Limb (tissue), 2 donors: ENCODE results near the gene CEACAM19.
"Not testable (repeated sequence)": the region's sequence is repeated elsewhere in the genome, so short reads cannot be mapped to it uniquely, and the experiment has no call there.

Source experiments
- DNase-seq, 2 donors: peaks; one replicate each; pipeline ENCODE4 v3.0.0-alpha.2; 2016; ENCODE audit errors: extremely low spot score in 2 of 2

Gene CEACAM19

GRCh38 chr19:44700547-44700946 is 29.3 kb downstream of the CEACAM19 start:
- DNase-seq = no peak

- DNase-seq = no peak
These were observed 29.9 kb downstream of the CEACAM19 start for GRCh38 chr19:44701228-44701627.

DNA sequence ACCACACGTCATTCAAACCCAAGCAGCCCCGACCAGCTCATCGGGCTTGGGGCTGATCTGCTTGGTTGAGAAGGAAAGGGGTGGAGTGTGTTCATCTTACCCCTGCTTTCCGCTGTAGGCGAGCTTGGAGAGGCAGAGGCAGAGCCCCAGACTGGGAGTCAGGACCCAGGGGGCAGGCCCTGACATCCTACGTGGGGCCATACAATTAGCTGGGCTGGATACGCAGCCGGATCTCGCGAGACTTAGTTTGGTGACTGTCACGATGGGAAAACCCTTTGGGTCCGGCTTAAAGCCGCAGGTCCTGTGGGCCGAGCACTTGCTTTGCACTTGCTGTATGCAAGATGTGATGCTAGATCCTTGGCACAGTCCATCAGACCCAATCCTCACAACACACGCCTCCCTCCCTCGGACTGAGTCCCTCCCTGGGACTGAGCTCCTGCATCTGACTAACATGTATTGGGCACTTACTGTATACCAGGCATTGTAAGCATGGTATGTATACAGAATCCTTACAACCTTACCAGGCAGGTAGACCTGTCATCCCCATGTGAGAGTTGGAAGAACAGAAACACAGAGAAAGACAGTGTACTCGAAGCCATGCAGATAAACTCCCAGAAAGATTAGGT is 31.4 kb downstream of the CEACAM19 start:
- DNase-seq = no peak

DNA sequence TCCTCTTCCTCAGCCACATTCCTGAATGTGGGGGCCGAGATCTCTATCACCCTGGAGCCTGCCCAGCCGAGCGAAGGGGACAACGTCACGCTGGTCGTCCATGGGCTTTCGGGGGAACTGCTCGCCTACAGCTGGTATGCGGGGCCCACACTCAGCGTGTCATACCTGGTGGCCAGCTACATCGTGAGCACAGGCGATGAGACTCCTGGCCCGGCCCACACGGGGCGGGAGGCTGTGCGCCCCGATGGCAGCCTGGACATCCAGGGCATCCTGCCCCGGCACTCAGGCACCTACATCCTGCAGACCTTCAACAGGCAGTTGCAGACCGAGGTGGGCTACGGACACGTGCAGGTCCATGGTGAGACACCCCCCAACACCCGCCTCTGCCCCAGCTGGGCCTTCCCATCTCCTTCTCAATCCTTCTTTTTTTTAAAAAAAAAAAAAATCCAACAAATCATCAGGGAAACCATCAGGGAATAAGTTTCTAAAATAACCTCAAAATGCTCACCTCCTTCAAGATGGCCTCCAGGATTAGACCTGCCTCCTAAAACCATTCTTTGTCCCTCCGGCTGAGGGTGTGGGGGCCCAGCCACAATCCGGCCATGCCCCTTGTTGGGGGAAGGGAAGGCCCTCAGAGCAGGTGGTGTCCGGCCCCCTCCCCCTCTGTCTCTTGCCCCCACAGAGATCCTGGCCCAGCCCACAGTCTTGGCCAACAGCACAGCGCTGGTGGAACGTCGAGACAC is 32.2 kb downstream of the CEACAM19 start:
- no peak for DNase-seq

DNA sequence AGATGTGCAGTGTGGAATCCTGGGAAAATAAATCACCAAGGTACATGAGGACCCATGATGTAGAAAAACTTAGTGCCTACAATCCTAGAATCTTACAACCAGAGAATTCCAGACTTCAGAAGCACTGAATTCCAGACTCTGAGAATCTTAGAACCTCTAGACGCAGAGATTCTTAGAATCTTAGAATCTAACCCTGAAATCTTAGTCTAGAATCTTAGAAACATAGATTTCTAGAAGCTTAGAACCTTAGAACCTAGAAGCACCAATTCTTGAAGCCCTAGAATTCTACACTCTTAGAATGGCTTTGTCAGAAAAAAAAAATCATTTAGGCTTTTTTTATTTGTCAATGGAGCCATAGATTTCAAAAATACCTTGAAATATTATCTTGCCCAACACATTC is 33.7 kb downstream of the CEACAM19 start:
- no peak for DNase-seq

GRCh38 chr19:44705502-44706010 is 34.3 kb downstream of the CEACAM19 start:
- DNase-seq = no peak

DNA sequence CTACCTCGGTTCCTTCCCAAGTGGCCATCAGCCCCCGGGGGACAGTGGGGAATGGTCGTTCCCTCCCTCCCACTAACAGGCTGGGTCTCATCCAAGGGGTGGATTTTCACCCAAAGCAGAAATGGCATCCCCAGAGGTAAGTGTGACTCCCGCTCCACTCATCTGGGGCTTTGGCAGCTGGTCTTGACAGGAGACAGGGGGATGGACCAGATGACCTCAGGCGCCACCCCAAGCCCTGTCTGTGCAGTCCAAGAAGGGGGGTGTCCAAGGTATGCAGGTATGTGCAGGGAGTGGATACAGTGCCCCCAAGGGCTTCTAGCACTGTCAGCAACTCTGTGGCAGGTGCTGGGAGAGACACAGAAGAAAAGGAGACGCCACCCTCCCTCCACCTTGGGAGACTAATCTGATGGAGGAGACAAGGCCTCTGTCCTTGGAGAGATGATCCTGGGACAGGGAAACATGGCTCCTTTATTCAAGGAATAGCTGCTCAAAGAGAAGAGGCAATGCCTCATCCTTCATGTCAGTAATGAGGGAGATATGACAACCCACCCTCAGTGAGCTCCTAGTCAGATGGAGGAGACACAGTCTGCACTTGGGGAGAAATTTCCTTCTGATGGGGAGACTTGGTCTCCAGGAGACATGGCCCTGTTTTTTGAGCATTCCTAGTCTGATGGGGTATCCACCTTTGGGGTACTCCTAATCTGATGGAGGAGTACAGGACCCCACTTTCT is 35.4 kb downstream of the CEACAM19 start:
- no peak for DNase-seq

- DNase-seq = no peak
These were observed 36.5 kb downstream of the CEACAM19 start for GRCh38 chr19:44707794-44708193.

- no peak for DNase-seq
These were observed 37.7 kb downstream of the CEACAM19 start for GRCh38 chr19:44708940-44709339.

GRCh38 chr19:44709434-44710266 is 38.4 kb downstream of the CEACAM19 start:
- not testable (repeated sequence) for DNase-seq

GRCh38 chr19:44710483-44710882 is 39.2 kb downstream of the CEACAM19 start:
- DNase-seq = no peak

DNA sequence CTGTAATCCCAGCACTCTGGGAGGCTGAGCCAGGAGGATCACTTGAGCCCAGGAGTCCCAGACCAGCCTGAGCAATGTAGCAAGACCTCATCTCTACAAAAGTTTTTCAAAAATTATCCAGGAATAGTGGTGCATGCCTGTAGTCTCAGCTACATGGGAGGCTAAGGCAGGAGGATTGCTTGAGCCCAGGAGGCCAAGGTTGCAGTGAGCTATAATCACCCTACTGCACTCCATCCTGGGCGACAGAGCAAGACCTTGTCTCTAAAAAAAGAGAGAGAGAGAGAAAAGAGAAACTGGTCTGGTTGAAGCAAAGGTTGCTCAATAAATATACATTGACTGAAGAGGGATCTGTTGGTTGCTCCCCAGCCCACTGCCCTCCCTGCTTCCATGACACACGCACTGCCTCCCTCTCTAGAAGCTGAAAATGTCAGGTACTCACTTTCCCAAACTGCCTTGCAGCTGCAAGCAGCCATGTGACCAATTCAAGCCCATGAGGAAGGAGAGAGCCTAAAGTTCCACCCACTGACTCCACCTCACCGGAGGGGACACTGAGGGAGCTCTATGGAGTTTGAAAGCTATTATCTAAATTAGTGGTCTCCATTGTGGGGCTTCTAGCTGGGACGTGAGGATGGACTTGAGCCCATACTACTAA is 41.7 kb downstream of the CEACAM19 start:
- DNase-seq = no peak

- no peak for DNase-seq
These were observed 43.4 kb downstream of the CEACAM19 start for GRCh38 chr19:44714597-44715169.

DNA sequence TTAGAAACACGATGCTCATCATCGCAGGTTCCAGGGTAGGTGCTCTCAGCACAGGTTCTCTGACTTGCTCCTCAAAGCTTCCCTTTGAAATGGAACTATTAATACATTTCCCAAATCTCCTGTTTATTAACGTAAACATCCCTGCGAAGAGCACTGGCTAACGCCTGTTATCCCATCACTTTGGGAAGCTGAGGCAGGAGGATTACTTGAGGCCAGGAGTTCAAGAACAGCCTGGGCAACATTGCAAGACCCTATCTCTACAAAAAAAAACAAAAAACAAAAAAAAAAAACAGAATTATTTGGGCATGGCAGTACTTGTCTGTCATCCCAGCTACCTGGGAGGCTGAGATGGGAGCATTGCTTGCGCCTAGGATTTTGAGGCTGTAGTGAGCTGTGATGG is 46.3 kb downstream of the CEACAM19 start:
- DNase-seq = no peak

DNA sequence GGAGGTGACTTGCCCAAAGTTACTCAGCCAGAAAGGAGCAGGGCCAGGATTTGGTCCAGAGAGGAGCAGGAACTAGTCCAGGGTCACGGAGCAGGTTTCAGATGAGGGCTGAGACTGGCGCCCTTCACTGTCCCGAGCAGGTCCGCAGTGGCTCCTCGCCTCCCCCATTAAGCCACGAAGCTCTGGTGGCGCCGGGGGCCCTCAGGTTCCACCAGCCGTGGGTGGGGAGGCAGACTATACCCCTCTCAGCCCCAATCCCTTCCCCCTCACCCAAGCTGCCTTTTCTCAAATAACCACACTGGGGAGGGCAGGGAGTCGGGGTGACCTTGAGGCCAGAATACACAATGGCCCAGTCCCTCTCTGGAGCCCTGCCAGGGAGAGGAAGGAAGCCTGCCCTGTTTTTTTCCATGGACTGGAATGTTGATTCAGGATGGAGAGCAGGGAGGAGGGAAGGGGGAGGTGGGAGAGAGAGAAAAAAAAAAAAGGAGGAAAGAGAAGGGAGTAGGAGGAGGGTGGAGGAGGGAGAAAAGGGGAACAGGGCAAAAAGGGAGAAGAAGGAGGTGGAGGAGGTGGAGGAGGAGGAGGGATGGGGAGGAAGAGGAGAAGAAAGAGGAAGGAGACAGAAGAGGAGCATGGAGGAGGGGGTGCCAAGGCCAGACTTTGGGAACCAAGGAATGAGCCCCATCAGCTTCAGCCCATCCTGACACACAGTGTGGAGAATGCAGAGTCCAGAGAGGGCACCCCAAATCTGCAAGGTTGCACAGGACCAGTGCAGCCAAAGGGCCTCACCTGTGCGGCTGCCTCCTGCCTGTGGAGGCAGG is 47.4 kb downstream of the CEACAM19 start:
- peak; percentile 13 to 68 for DNase-seq

GRCh38 chr19:44719262-44719701 is 48.0 kb downstream of the CEACAM19 start:
- DNase-seq = no peak

GRCh38 chr19:44720396-44720795 is 49.1 kb downstream of the CEACAM19 start:
- not testable (repeated sequence) for DNase-seq

DNA sequence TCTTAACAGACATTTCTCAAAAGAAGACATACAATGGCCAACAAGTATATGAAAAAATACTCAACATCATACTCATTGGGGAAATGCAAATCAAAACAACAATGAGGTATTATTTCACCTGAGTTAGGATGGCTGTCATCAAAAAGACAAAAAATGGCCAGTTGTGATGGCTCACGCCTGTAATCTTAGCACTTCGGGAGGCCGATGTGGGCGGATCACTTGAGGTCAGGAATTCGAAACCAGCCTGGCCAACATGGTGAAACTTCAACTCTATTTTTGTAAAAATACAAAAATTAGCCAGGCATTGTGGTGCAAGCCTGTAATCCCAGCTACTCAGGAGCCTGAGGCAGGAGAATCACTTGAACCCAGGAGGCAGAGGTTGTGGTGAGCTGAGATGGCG is 49.7 kb downstream of the CEACAM19 start:
- no peak for DNase-seq

DNA sequence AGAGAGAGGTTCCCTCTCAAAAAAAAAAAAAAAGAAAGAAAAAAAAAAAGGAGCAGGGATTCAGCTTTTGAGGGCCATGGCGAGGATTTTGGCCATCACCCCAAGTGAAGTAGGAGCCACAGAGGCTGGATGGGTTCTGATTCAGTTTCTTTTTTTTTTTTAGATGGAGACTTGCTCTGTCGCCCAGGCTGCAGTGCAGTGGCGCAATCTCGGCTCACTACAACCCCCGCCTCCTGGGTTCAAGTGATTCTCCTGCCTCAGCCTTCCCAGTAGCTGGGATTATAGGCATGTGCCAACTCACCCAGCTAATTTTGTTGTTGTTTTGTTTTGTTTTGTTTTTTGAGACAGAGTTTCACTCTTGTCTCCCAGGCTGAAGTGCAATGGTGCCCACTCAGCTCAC is 50.1 kb downstream of the CEACAM19 start:
- not testable (repeated sequence) for DNase-seq
